ENCODE data around the gene JUP.

DNA sequence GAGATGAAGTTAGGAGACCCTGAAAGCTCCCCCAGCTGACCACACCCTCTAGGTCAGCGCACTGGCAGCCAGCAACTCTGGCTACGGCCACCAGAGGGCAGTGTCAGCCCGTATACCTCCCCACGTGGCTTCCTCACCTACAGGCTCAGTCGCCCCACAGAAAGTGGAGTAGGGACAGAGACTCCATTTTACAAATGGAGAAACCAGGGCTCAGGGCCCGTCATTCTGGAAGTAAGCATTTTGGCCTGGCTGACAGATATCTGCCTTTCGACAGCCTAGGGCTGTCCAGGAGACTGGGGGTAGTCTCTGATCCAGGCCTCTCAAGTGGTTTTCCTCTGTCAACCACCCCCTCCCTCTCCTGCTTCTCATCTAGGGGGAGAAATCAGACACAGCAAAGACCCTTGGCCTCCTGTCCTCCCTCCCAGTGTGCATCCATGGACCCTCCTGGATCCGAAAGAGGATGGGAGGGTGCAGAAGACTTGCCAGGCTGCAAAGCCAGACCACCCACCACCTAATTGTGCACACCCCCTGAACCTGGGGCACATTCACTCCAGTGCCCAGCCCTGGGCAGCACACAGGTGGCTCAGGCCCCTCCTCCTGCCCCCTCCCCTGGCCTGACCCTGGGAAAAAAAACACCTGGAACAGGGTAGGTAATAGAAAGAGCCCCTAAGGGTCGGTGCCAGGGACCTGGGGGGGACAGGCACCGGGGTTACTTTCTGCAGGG, 48.3 kb downstream of the JUP start:
- no peak for TF ChIP-seq EZH2phosphoT487 (IDR thresholded peaks at IDR 0.05; ENCODE audit: borderline replicate concordance, low read depth, low read length)
- TF ChIP-seq, protein P1, sequence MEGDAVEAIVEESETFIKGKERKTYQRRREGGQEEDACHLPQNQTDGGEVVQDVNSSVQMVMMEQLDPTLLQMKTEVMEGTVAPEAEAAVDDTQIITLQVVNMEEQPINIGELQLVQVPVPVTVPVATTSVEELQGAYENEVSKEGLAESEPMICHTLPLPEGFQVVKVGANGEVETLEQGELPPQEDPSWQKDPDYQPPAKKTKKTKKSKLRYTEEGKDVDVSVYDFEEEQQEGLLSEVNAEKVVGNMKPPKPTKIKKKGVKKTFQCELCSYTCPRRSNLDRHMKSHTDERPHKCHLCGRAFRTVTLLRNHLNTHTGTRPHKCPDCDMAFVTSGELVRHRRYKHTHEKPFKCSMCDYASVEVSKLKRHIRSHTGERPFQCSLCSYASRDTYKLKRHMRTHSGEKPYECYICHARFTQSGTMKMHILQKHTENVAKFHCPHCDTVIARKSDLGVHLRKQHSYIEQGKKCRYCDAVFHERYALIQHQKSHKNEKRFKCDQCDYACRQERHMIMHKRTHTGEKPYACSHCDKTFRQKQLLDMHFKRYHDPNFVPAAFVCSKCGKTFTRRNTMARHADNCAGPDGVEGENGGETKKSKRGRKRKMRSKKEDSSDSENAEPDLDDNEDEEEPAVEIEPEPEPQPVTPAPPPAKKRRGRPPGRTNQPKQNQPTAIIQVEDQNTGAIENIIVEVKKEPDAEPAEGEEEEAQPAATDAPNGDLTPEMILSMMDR (conservative IDR thresholded peaks at IDR 0.05; ENCODE audit: low read length) = peak; percentile 98

All from OCI-LY7 (cell line).